ENCODE results near the gene TBX1.

The TBX1 gene

GRCh38 chr22:19760058-19760950 is at the start of gene TBX1:
Gene TBX1 (plus strand): TSS chr22:19760778. CDS start chr22:19760844, 66 bp downstream.
- TF ChIP-seq ZFX (IDR thresholded peaks at IDR 0.05) (no peak), CTCF (conservative IDR thresholded peaks at IDR 0.05) (no peak)
- H3K27ac ChIP-seq, result peak within 1 kb of the TSS; percentile 86

GRCh38 chr22:19713245-19713644 is 47.3 kb upstream of the TBX1 start:
- no peak for TF ChIP-seq ZFX (IDR thresholded peaks at IDR 0.05)
- no peak for TF ChIP-seq CTCF (conservative IDR thresholded peaks at IDR 0.05)
- H3K27ac ChIP-seq, result no peak overlapping the region; the same call in 1 of the 2 replicates

GRCh38 chr22:19713650-19714311 is 46.8 kb upstream of the TBX1 start:
- TF ChIP-seq CTCF (conservative IDR thresholded peaks at IDR 0.05), result no peak
- TF ChIP-seq ZFX (IDR thresholded peaks at IDR 0.05), result peak; percentile 24; the same call in 1 of the 2 replicates
- H3K27ac ChIP-seq, result peak overlapping the region; percentile 75

GRCh38 chr22:19714312-19715187 is 46.0 kb upstream of the TBX1 start, which contains the start of gene SEPTIN5:
Gene SEPTIN5 (plus strand): TSS chr22:19714503. CDS start chr22:19714589, 86 bp downstream.
- H3K27ac ChIP-seq, result peak within 1 kb of the TSS; percentile 75

GRCh38 chr22:19715188-19715930 is 45.2 kb upstream of the TBX1 start:
- TF ChIP-seq ZFX (IDR thresholded peaks at IDR 0.05) (no peak), CTCF (conservative IDR thresholded peaks at IDR 0.05) (no peak)
- peak overlapping the region; percentile 75 for H3K27ac ChIP-seq

More at GRCh38 chr22:19714312-19715187, 46.0 kb upstream of the TBX1 start, which contains the start of gene SEPTIN5:
- TF ChIP-seq ZFX (IDR thresholded peaks at IDR 0.05) (peak; percentile 14; the same call in 1 of the 2 replicates), CTCF (conservative IDR thresholded peaks at IDR 0.05) (no peak)

GRCh38 chr22:19716041-19716828 is 44.3 kb upstream of the TBX1 start:
- H3K27ac ChIP-seq, result no peak overlapping the region
- TF ChIP-seq CTCF (conservative IDR thresholded peaks at IDR 0.05), result no peak
- no peak for TF ChIP-seq ZFX (IDR thresholded peaks at IDR 0.05)
